Measurements from ENCODE around the gene KANSL2.

DNA sequence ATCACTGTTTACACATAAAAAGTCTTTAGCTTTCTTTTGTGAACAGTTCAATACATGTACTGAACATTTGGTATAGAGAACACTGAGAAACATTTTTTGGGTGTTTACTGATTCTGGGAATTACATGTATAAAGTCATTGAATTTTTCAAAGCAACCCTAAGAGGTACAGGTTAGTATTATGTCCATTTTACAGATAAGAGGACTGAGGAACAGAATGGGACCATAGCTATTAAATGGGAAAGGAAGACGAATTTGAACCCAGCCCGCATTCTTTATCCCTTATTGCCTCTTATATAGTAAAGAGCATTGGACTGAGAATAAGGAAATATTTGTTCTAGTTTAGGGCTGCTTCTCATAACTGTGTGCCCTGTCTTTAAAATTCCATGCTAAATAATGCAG is 889 bp upstream of the KANSL2 start:
- TF ChIP-seq CEBPB (IDR thresholded peaks at IDR 0.05) (no peak), CREB1 (IDR thresholded peaks at IDR 0.05; ENCODE audit: low read depth) (no peak), EP300 (IDR thresholded peaks at IDR 0.05; ENCODE audit: borderline replicate concordance) (no peak), TEAD4 (IDR thresholded peaks at IDR 0.05) (no peak), EGR1 (IDR thresholded peaks at IDR 0.05) (no peak), RAD21 (IDR thresholded peaks at IDR 0.05; ENCODE audit: low read depth) (no peak), TCF12 (IDR thresholded peaks at IDR 0.05; ENCODE audit: low read depth) (no peak)
- TF ChIP-seq, protein P1, sequence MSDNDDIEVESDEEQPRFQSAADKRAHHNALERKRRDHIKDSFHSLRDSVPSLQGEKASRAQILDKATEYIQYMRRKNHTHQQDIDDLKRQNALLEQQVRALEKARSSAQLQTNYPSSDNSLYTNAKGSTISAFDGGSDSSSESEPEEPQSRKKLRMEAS (IDR thresholded peaks at IDR 0.05) = no peak
- TF ChIP-seq, protein P2, sequence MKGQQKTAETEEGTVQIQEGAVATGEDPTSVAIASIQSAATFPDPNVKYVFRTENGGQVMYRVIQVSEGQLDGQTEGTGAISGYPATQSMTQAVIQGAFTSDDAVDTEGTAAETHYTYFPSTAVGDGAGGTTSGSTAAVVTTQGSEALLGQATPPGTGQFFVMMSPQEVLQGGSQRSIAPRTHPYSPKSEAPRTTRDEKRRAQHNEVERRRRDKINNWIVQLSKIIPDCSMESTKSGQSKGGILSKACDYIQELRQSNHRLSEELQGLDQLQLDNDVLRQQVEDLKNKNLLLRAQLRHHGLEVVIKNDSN (IDR thresholded peaks at IDR 0.05) = no peak
- TF ChIP-seq, protein P3, sequence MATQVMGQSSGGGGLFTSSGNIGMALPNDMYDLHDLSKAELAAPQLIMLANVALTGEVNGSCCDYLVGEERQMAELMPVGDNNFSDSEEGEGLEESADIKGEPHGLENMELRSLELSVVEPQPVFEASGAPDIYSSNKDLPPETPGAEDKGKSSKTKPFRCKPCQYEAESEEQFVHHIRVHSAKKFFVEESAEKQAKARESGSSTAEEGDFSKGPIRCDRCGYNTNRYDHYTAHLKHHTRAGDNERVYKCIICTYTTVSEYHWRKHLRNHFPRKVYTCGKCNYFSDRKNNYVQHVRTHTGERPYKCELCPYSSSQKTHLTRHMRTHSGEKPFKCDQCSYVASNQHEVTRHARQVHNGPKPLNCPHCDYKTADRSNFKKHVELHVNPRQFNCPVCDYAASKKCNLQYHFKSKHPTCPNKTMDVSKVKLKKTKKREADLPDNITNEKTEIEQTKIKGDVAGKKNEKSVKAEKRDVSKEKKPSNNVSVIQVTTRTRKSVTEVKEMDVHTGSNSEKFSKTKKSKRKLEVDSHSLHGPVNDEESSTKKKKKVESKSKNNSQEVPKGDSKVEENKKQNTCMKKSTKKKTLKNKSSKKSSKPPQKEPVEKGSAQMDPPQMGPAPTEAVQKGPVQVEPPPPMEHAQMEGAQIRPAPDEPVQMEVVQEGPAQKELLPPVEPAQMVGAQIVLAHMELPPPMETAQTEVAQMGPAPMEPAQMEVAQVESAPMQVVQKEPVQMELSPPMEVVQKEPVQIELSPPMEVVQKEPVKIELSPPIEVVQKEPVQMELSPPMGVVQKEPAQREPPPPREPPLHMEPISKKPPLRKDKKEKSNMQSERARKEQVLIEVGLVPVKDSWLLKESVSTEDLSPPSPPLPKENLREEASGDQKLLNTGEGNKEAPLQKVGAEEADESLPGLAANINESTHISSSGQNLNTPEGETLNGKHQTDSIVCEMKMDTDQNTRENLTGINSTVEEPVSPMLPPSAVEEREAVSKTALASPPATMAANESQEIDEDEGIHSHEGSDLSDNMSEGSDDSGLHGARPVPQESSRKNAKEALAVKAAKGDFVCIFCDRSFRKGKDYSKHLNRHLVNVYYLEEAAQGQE (IDR thresholded peaks at IDR 0.05; ENCODE audit: low read depth) = no peak
